Neural cell (in vitro differentiated cells): ENCODE results near the gene SRGAP3. TPM values are rescaled to one million over a fixed set of nuclear protein-coding genes. Genes with fewer than 3 reads are reported as not detected.

Experiments
- H2AFZ ChIP-seq: fragments of 200-600, 300-800 bp; sonication (generic), shearing (Covaris generic); 2 replicates; pipeline ENCODE4 v1.6.0; 2014; ENCODE audit warnings: low read depth, mild to moderate bottlenecking, antibody characterized with exemption, low read length, moderate library complexity
- H3F3A ChIP-seq: fragments of 200-600 bp; shearing (Covaris generic); 2 replicates; pipeline ENCODE4 v1.6.1; 2016; ENCODE audit warnings: mild to moderate bottlenecking, moderate library complexity, mixed read lengths, antibody characterized with exemption, low read length; ENCODE audit not compliant: insufficient read depth, poor library complexity, severe bottlenecking
- H3K27ac ChIP-seq: fragments of 200-600, 300-800 bp; sonication (generic), shearing (Covaris generic); 2 replicates; pipeline ENCODE4 v1.5.1; 2014; ENCODE audit warnings: mild to moderate bottlenecking, low read length, moderate library complexity
- H3K27me3 ChIP-seq: fragments of 300-800, 200-600 bp; sonication (generic), shearing (Covaris generic); 2 replicates; pipeline ENCODE4 v1.6.0; 2014; ENCODE audit warnings: mild to moderate bottlenecking, low read depth, low read length, moderate library complexity; ENCODE audit not compliant: insufficient read depth
- H3K36me3 ChIP-seq: fragments of 300-800, 200-600 bp; sonication (generic), shearing (Covaris generic); 2 replicates; pipeline ENCODE4 v1.5.1; 2014; ENCODE audit warnings: mild to moderate bottlenecking, antibody characterized with exemption, low read length, moderate library complexity; ENCODE audit not compliant: insufficient read depth
- H3K4me2 ChIP-seq: fragments of 300-800, 200-600 bp; sonication (generic), shearing (Covaris generic); 2 replicates; pipeline ENCODE4 v1.6.0; 2014; ENCODE audit warnings: mild to moderate bottlenecking, low read length
- H3K4me3 ChIP-seq: fragments of 300-800, 200-600 bp; sonication (generic), shearing (Covaris generic); 2 replicates; pipeline ENCODE4 v1.5.1; 2014; ENCODE audit warnings: mild to moderate bottlenecking, low read length, moderate library complexity
- H3K79me2 ChIP-seq: fragments of 200-600 bp; shearing (Covaris generic); replicated peaks from 2 replicates; pipeline ENCODE4 v1.6.0; 2014; ENCODE audit warnings: mild to moderate bottlenecking, low read length, moderate library complexity; ENCODE audit not compliant: insufficient read depth
- H3K9ac ChIP-seq: fragments of 300-800, 200-600 bp; sonication (generic), shearing (Covaris generic); 2 replicates; pipeline ENCODE4 v1.6.1; 2016; ENCODE audit warnings: mild to moderate bottlenecking, low read length, mixed read lengths
- H3K9me2 ChIP-seq: fragments of 200-600 bp; shearing (Covaris generic); 2 replicates; pipeline ENCODE4 v1.6.1; 2016; ENCODE audit warnings: mild to moderate bottlenecking, low read length, mixed read lengths; ENCODE audit not compliant: insufficient read depth
- H3K9me3 ChIP-seq: fragments of 200-600, 300-800 bp; sonication (generic), shearing (Covaris generic); 2 replicates; pipeline ENCODE4 v1.6.1; 2016; ENCODE audit warnings: mild to moderate bottlenecking, mixed run types, low read length, moderate library complexity, mixed read lengths
- H4K20me1 ChIP-seq: fragments of 200-600 bp; shearing (Covaris generic); 2 replicates; pipeline ENCODE4 v1.6.1; 2016; ENCODE audit warnings: mild to moderate bottlenecking, mixed run types; ENCODE audit not compliant: insufficient read depth
- EP300 ChIP-seq: fragments of 450-650 bp; conservative IDR thresholded peaks from 2 replicates; pipeline ENCODE4 v1.6.1; 2014; ENCODE audit warnings: antibody characterized with exemption, mild to moderate bottlenecking, moderate library complexity; ENCODE audit not compliant: poor library complexity, severe bottlenecking
- EZH2 ChIP-seq: fragments of 200-600, 300-800 bp; shearing (Covaris generic), sonication (generic); IDR thresholded peaks from 2 replicates; pipeline ENCODE4 v1.6.1; 2014; ENCODE audit warnings: antibody characterized with exemption, low read length, borderline replicate concordance, mild to moderate bottlenecking; ENCODE audit not compliant: insufficient read depth, poor library complexity, severe bottlenecking
- MXI1 ChIP-seq: fragments of 450-650 bp; conservative IDR thresholded peaks from 2 replicates; pipeline ENCODE4 v1.6.1; 2014; ENCODE audit warnings: antibody characterized with exemption, mild to moderate bottlenecking; ENCODE audit not compliant: poor library complexity, severe bottlenecking
- POLR2AphosphoS5 ChIP-seq: IDR thresholded peaks from 2 replicates; pipeline ENCODE4 v1.6.1; 2012
- RAD21 ChIP-seq: fragments of 450-650 bp; conservative IDR thresholded peaks from 2 replicates; pipeline ENCODE4 v1.6.1; 2014; ENCODE audit warnings: antibody characterized with exemption, mild to moderate bottlenecking, moderate library complexity
- SMC3 ChIP-seq: fragments of 450-650 bp; conservative IDR thresholded peaks from 2 replicates; pipeline ENCODE4 v1.6.1; 2014; ENCODE audit warnings: antibody characterized with exemption, mild to moderate bottlenecking, moderate library complexity; ENCODE audit not compliant: poor library complexity
- TAF1 ChIP-seq: IDR thresholded peaks from 2 replicates; pipeline ENCODE4 v1.6.1; 2012; ENCODE audit warnings: low read depth
- polyA plus RNA-seq: library from polyadenylated mRNA; depleted of rRNA; stranded (reverse); fragments of >200 nt; gene quantifications from 2 replicates; pipeline ENCODE4 v1.2.3, GENCODE V29; 2014
- TF ChIP-seq, protein P1 (sequence below): IDR thresholded peaks from 2 replicates; pipeline ENCODE4 v1.6.1; 2012; ENCODE audit warnings: borderline replicate concordance
- TF ChIP-seq, protein P2 (sequence below): fragments of 450-650 bp; IDR thresholded peaks from 2 replicates; pipeline ENCODE4 v1.5.1; 2014; ENCODE audit warnings: antibody characterized with exemption, mild to moderate bottlenecking, moderate library complexity; ENCODE audit not compliant: poor library complexity, severe bottlenecking

Gene SRGAP3
- polyA plus RNA-seq, 1 donor from 2014 or later: 31.5 TPM

DNA sequence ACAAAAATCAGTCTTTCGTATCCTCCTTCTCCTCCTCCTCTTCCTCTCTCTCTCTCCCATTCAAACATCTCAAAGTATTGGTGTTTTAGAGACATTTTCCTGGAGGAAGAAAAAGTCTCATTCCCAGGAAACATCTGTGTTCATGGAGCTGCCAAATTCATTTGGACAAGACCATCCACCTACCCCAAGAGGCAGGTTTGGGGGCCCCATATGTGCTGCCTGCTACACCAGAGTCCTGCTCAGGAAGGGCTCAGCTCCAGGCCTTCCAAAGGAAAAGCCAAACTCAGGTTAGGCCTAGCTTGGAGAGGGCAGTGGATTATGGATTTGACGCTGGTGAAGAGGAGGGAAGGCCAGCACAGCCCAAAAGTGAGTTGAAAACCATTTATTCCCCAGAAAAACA, 131.2 kb downstream of the SRGAP3 start:
- H3K9ac ChIP-seq: no peak overlapping the region
- H4K20me1 ChIP-seq: no peaks in the 10 kb centered on the region

DNA sequence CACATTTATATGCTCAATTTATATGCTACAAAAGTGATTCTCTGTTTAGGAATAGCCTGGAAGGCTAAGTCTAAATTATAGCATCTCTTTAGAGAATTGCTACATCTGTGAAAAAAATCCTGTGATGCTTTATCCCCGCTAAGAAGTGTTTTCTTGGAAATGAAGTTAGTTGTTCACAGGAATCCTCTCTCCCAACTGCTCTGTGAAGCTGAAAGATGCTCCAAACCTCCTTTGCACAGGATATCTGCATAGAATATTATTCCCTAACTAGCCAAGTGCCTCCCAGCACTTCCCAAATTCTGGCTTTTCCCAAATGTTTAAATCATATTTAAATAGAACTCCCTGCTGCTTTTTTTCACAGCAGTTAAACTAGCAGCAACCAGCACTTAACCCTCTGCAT, 132.2 kb downstream of the SRGAP3 start:
- no peaks in the 10 kb centered on the region for H3K9me3 ChIP-seq
- no peaks in the 10 kb centered on the region for H3F3A ChIP-seq
- H3K9me2 ChIP-seq: no peaks in the 10 kb centered on the region
- no peak overlapping the region for H3K27ac ChIP-seq
- H3K36me3 ChIP-seq: no peaks in the 10 kb centered on the region
- no peak overlapping the region for H3K4me3 ChIP-seq
- H3K4me2 ChIP-seq: no peak overlapping the region
- H3K79me2 ChIP-seq: no peaks in the 10 kb centered on the region
- no peak overlapping the region for H3K9ac ChIP-seq
- no peaks in the 10 kb centered on the region for H3K27me3 ChIP-seq
- H2AFZ ChIP-seq: no peak overlapping the region
- H4K20me1 ChIP-seq: no peaks in the 10 kb centered on the region
- no peak for TF ChIP-seq TAF1
- TF ChIP-seq RAD21: no peak
- TF ChIP-seq, protein P1, sequence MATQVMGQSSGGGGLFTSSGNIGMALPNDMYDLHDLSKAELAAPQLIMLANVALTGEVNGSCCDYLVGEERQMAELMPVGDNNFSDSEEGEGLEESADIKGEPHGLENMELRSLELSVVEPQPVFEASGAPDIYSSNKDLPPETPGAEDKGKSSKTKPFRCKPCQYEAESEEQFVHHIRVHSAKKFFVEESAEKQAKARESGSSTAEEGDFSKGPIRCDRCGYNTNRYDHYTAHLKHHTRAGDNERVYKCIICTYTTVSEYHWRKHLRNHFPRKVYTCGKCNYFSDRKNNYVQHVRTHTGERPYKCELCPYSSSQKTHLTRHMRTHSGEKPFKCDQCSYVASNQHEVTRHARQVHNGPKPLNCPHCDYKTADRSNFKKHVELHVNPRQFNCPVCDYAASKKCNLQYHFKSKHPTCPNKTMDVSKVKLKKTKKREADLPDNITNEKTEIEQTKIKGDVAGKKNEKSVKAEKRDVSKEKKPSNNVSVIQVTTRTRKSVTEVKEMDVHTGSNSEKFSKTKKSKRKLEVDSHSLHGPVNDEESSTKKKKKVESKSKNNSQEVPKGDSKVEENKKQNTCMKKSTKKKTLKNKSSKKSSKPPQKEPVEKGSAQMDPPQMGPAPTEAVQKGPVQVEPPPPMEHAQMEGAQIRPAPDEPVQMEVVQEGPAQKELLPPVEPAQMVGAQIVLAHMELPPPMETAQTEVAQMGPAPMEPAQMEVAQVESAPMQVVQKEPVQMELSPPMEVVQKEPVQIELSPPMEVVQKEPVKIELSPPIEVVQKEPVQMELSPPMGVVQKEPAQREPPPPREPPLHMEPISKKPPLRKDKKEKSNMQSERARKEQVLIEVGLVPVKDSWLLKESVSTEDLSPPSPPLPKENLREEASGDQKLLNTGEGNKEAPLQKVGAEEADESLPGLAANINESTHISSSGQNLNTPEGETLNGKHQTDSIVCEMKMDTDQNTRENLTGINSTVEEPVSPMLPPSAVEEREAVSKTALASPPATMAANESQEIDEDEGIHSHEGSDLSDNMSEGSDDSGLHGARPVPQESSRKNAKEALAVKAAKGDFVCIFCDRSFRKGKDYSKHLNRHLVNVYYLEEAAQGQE: no peak
- TF ChIP-seq MXI1: no peak
- no peak for TF ChIP-seq POLR2AphosphoS5

More for the DNA sequence above, 131.2 kb downstream of the SRGAP3 start:
- Histone ChIP-seq H3K4me3 (no peak overlapping the region), H3K27me3 (no peaks in the 10 kb centered on the region), H3K36me3 (no peaks in the 10 kb centered on the region), H3F3A (no peaks in the 10 kb centered on the region), H3K79me2 (no peaks in the 10 kb centered on the region), H2AFZ (no peak overlapping the region), H3K9me3 (no peaks in the 10 kb centered on the region), H3K27ac (no peak overlapping the region), H3K4me2 (no peak overlapping the region), H3K9me2 (no peaks in the 10 kb centered on the region)
- TF ChIP-seq MXI1 (no peak), RAD21 (no peak), SMC3 (no peak), EZH2 (no peak), EP300 (no peak), TAF1 (no peak), POLR2AphosphoS5 (no peak)
- TF ChIP-seq, protein P1: no peak
- TF ChIP-seq, protein P2, sequence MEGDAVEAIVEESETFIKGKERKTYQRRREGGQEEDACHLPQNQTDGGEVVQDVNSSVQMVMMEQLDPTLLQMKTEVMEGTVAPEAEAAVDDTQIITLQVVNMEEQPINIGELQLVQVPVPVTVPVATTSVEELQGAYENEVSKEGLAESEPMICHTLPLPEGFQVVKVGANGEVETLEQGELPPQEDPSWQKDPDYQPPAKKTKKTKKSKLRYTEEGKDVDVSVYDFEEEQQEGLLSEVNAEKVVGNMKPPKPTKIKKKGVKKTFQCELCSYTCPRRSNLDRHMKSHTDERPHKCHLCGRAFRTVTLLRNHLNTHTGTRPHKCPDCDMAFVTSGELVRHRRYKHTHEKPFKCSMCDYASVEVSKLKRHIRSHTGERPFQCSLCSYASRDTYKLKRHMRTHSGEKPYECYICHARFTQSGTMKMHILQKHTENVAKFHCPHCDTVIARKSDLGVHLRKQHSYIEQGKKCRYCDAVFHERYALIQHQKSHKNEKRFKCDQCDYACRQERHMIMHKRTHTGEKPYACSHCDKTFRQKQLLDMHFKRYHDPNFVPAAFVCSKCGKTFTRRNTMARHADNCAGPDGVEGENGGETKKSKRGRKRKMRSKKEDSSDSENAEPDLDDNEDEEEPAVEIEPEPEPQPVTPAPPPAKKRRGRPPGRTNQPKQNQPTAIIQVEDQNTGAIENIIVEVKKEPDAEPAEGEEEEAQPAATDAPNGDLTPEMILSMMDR: no peak
